HG03565 (cell line): ENCODE measurements around the gene MAN1B1.
"Not testable (repeated sequence)": the region's sequence is repeated elsewhere in the genome, so short reads cannot be mapped to it uniquely, and the experiment has no call there.

ENCODE experiments used
- ATAC-seq: cut with Tn5 transposase; IDR thresholded peaks from one replicate; pipeline ENCODE4 v1.9.1; 2021; ENCODE audit warnings: mild to moderate bottlenecking, moderate library complexity; ENCODE audit not compliant: unreplicated experiment

MAN1B1 gene

GRCh38 chr9:137126786-137127185 lies 40.0 kb downstream of the MAN1B1 start:
- no peak for ATAC-seq

- ATAC-seq: no peak
These were observed 40.7 kb downstream of the MAN1B1 start for GRCh38 chr9:137127301-137128157.

GRCh38 chr9:137128158-137128861 lies 41.5 kb downstream of the MAN1B1 start:
- no peak for ATAC-seq

- no peak for ATAC-seq
These were observed 42.2 kb downstream of the MAN1B1 start for GRCh38 chr9:137128862-137129455.

DNA sequence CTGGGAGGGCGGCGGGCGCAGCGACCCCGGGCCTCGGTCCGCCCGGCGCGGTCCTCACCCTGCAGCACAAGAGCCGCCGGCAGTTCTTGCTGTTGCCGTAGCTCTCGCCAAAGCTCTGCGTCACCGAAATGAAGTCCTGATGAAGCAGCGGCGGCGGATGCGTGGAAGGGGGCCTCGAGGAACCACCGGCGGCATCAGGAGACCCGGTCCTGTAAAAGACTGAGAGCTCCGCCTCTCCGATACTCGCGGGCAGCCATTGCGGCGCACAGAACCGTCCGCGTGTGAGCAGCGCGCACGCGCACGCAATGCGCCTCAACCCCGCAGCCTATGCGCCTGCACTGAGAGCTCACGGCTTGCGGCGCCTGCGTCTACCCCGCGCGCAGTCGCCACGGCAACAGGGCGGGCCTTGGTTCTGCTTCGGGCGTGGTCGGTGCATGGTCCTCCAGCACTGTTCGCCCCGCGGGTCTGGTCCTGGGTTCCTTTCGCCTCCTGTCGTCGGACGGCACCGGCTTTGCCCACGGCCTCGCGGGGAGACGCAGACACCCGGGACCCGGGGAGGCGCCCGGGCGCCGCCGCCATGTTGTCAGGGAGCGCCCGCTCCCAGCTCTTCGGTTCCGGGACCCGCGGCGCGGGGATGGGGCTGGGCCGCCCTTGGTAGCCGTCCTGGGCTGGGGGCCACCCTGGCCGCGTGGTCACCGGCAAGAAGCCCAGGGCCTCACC lies 42.8 kb downstream of the MAN1B1 start:
- ATAC-seq: no peak

DNA sequence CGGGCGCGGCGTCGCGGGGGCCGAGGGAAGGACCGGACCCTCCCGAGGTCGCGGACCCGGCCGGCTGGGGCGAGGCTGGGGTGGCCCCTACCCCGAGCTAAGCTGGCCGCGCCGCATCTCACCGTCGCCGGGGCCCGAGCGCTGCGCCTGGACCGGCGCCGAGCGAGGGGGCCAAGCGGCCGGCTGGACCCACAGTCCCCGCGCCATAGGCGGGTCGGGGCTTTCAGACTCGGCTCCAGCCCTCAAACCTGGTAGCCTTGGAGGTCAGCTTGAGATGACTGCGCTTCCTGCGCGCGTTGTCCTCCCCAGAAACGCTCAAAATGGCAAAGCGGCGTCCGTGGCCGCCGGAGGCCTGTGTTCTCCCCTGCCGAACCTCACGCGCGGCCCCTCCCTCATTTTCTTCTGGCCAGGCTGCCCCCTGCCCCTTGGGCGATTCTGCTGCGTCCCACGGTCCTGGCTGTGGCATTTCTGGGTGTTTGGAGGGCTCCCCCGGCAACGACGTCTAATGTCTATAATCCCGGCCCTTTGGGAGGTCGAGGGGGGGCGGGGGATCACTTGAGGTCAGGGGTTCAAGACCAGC lies 43.5 kb downstream of the MAN1B1 start:
- no peak for ATAC-seq

DNA sequence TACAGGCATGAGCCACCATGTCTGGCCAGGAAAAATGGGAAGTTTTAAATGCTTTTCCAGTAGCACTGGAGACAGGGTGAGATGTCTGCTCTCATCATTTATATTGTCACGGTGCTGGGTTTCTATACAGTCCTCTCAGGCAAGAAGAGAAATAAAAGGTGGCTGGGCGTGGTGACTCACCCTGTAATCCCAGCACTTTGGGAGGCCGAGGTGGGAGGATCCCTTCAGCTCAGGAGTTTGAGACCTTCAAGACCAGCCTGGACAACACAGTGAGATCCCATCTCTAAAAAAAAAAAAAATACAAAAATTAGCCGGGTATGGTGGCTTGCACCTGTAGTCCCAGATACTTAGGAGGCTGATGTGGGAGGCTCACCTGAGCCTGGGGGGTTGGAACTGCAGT lies 47.4 kb downstream of the MAN1B1 start:
- ATAC-seq: no peak

DNA sequence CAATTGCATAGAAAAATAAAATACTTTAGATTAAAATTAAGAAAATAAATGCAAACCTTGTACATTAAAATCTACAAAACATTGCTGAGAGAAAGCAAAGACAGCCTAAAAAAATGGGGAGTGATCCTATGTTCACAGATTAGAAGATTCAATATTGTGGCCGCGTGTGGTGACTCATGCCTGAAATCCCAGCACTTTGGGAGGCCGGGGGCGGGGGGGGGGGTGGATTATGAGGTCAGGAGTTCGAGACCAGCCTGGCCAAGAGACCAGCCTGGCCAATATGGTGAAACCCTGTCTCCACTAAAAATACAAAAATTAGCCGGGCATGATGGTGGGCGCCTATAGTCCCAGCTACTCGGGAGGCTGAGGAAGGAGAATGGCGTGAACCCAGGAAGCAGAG lies 48.4 kb downstream of the MAN1B1 start:
- not testable (repeated sequence) for ATAC-seq

DNA sequence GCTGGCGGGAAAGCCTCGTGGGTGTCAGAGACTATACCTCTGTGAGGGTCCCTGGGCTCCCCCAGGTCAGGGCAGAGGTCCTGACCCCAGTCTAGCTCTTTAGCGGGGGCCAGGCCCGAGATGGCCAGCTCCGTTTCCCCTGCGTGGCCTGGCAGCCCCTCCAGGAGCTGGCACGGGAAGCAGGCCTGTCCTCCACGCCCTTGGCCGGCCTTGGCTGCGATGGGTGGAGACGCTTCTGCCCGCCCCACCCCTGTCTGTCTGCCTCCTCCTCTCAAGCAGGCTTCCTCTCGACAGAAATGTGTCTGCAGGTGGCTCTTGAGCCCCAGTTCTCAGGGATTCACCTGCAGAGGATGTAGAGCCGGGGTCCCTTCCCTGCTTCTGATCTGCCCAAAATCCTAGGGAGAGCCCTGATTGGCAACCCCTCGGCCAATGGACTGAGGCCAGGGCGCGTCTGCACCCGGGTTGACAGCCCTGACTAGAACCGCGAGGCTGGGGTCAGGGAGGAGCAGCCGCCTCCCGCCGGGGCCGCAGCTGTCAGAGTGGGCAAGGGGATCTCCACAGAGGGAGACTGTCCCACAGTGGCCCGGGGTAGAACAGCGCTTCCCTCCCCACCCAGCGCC lies 49.6 kb downstream of the MAN1B1 start:
- no peak for ATAC-seq

DNA sequence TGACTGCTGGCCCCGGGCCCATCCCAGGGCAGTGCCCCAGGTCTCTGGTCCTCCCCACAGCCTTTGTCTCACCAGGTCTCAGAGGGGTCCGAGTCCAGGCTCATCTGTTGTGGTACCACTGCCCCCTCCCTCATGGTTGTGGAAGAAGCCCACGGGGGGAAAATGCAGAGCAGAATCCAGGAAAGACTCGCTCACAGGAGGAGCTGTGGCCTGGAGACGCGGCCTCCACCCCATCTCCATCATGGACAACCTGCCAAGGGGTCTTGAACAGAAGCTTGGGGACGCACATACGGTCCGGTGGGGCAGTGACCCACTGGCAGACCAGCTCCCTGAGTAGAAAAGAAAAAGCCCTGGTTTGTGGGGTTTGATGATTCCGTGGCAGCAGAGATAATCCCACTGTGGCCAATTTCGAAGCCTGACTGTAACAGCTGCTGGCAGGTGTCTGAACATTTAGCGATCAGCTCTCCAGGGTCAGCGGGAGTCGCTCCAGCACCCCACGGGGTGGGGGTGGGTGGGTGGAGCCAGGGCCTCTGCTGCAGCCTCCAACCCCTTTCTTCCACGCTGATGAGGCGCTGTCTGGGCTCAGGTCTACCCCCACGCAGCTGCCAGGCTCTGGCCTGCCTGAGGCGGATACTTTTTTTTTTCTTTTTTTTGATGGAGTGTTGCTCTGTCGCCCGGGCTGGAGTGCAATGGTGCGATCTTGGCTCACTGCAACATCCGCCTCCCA lies 50.3 kb downstream of the MAN1B1 start:
- ATAC-seq: no peak

DNA sequence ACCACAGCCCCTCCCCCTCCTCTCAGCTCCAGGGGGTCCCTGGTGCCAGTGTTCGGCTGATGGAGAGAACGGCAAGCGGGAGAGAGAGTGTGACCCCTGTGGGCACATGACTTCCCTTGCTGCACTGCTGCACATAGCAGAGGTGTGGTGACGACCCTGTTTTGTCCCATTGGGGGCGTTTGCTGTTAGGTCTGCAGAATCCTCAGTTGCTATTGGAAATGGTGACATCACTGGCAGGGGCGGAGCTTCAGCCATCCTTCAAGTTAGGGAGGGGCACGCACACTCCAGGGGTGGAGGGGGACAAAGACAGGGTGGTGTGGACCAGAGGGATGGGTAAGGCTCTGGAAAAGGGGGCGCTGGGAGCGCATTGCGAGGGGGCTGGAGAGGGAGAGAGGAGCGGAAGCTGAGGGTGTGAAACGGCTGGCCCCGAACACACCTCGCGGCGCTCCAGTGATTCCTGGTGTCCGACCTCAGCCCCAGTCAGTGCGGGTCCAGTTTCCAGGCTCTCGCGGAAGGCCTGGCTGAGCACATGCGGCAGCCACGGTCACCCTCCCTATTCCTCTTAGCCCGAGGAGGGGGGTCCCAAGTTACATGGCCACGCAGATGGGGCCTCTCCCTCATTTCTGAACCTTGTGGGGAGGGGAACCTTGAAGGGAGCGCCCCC lies 51.4 kb downstream of the MAN1B1 start:
- no peak for ATAC-seq

GRCh38 chr9:137138722-137139467 lies 52.1 kb downstream of the MAN1B1 start, which contains the start of gene GRIN1:
Gene GRIN1, plus strand, starts transcription at chr9:137139154. Its CDS starts 333 bp downstream, at chr9:137139487.
- ATAC-seq: no peak

- ATAC-seq: no peak
These were observed 52.8 kb downstream of the MAN1B1 start for GRCh38 chr9:137139468-137140150.

DNA sequence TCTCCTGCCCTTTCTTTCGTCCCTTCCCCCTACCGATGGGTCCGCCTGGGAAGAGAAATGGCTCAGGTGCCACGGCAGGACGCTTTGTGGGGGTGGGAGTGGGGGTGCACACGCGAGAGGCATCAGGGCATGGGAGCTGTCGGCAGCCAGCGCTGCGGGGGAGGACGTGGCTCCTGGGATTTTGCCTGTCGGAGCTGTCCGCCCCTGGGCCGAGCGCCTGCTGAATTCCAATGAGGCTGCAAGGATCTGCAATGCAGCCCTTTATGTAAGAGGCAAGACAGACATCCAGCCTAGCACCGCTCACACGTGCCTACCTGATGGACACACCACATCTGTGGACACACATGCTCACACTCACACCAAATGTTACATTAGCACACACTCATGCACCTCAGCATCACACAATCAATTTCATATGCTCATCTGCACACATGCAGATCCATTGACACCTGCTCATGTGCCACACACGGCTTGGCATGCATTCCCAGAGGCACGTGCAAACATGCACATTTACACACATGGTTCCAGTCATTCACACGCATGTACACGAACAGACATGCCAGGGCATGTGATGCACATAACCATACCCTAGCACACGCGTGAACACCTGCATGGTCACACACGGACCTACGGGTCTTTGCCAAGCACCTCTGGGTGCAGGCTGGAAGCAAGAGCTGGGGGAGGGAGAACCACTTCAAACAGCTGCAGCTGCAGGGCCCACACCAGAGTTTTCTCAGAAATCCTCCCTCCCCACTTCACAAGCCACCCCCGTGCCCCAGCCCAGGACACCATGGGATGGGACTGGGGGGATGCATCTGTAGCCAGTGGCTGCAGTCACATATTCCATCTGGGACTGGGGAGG lies 53.6 kb downstream of the MAN1B1 start:
- no peak for ATAC-seq

GRCh38 chr9:137141050-137141810 lies 54.4 kb downstream of the MAN1B1 start:
- no peak for ATAC-seq
